ENCODE results near the gene KRT33A.
A peak's percentile ranks its signal among the peaks of the same experiment; 100 is the strongest.

Gene KRT33A

GRCh38 chr17:41327411-41328120 lies 23.1 kb downstream of the KRT33A start:
- DNase-seq: no peak

GRCh38 chr17:41326173-41327145 lies 24.2 kb downstream of the KRT33A start:
- no peak for DNase-seq

DNA sequence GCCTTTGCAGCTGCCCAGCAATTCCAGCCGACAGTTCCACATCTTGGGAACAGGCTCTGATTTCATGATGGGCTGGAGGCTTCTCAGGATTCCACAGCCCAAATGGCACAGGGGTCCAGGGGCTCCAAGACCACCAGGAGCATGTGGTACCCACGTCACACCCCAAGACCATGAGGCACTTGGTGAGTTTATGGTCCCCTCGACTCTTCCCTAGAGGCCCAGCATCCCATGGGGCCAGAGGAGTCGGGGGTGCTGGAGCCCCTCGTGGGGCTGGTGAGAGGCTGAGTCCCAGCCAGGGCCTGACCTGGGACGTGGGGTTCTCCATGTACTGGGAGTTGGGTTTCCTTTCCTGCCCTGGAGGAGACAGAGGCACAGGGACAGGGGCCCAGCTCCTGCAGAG lies 25.0 kb downstream of the KRT33A start:
- no peak for DNase-seq

DNA sequence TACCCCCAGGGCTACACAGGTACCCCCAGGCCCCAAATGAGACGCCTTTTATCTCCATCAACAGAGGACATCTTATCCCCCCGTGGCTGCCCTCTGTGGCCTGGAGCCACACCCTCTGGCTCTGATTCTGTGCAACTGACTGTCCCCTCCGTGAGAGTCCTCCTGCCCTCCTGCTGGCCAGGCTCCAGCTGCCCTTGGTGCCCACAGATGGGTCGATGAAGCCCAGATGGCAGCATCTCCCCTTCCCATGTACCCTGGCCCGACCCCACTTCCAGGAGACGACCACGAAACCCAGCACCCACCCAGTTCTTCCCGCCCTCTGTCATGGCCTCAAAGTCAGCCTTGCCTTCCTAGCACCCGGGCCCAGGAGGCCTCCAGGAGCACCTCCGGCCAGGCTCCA lies 25.5 kb downstream of the KRT33A start:
- DNase-seq: no peak

GRCh38 chr17:41324180-41325075 lies 26.2 kb downstream of the KRT33A start:
- no peak for DNase-seq

- no peak for DNase-seq
Measured at GRCh38 chr17:41322903-41323895, 27.4 kb downstream of the KRT33A start.

GRCh38 chr17:41322094-41322902 lies 28.3 kb downstream of the KRT33A start:
- peak; percentile 22 for DNase-seq

DNA sequence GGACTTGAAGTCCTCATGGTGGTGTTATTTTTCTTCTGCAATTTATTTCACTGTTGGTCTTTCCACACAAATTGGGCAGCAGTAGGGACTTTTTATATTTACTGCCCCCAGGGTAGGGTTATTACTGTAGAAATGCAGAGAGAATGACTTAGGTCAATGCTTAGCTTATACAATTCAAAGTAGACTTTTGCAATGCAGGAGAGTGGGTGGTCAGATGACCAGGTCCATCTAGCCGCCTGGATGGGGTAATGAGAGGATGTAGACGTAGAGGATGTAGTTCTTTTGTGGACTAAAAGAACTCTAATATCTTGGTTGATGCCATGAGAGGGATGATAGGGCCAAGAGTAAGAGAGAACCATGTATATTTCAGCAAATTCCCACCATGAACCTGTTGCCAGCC lies 32.4 kb downstream of the KRT33A start:
- no peak for DNase-seq

DNA sequence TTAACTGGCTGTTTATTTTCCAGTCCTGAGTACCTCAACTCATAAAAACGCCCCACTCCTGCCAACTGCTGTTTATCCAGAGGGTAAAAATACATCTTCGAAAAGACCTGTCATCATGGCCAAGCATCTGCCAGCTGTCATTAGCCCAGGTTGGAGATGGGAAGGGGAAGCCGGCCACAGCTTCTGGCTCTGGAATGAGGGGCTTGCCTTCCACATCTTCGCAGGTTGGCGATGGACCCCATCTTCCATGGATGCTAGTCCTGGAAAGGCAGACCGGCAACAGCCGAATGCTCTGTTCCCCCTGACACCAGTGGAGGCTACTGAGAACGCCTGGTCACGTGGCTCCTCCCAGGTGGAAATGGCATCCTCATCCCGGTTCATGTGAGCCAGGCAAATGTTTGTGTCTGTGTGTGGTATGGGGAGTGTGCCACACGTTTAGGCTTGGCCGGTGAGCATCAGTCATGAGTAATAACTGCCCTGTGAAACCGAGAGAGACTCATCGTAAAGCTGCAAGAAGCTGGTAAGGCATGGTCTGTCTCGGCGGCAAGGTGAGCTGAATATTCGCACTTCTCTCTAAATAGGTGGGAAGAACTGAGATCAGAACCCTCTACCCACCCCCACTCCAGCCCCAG lies 34.7 kb downstream of the KRT33A start:
- DNase-seq: no peak

- DNase-seq: no peak
Measured at GRCh38 chr17:41315204-41315794, 35.3 kb downstream of the KRT33A start, which contains the start of gene KRTAP17-1. TSS of gene KRTAP17-1 (minus strand) at chr17:41315710. CDS start at chr17:41315650, 60 bp downstream.

GRCh38 chr17:41311111-41311510 lies 39.5 kb downstream of the KRT33A start:
- DNase-seq: no peak

GRCh38 chr17:41308918-41309359 lies 41.7 kb downstream of the KRT33A start, which contains the start of gene KRTAP16-1:
TSS of gene KRTAP16-1 (minus strand) at chr17:41309309. CDS start at chr17:41309253, 56 bp downstream.
- DNase-seq: no peak

DNA sequence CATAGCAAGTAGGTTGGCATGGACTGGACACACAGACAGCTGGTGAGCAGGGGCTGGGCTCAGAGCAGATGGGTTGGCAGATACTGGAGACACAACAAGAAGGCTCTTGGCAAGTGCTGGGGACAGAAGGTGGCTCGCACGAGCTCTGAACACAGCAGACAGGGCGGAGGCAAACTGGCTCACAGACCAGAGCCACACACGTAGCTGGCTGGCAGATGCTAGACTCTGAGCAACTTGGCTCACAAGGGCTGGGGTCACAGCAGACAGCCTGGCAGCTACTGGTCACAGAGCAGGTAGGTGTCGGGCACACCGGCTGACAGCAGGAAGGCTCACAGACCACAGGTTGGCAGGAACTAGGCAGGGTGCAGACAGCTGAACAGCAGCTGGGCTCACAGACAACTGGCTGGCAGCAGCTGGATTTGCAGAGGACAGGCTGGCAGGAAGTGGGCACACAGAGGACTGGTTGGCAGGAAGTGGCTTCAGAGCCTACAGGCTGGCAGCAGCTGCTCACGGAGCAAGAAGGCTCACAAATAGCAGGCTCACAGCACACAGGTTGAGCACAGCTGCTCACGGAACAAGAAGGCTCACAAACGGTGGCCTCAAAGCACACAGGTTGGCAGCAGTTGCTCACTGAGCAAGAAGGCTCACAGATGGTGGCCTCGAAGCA lies 42.2 kb downstream of the KRT33A start:
- peak; percentile 89 for DNase-seq

DNA sequence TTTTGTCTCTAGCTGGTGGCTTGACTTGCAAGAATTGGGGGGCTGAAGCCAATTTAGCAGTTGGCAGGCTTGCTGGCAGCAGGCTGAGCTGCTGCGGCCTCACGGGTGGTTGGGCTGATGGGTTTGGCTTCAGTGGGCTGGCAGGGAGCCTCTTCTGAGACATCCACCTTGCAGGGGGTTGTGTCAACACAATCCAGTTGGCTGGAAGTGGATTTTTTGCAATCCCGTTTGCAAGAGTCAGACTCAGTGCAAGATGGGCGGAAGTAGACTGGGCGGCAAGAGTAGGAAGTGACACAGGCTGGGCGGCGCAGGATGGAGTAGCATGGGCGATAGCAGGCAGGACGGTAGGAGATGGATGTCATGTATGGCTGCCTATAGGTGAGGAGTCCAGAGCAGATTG lies 43.0 kb downstream of the KRT33A start:
- peak; percentile 74 for DNase-seq

DNA sequence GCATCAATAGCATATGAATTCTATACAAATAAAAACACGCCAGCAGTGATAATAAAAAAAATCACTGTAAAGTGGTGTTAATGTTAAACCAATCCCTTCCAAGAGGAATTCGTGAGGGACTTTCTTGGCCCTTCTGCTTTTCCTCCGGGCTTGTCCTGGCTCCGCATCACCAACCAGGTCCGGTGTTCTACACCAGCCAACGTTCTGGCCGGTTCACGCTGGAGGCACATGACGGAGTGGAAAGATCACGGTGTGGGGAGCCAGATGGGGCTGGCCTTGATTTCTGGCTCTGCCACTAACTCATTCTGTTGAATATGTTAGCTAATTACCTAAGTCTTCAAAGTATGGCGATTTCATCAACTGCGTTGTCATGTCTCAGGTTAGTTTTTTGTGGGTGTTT lies 46.5 kb downstream of the KRT33A start:
- DNase-seq: no peak

DNA sequence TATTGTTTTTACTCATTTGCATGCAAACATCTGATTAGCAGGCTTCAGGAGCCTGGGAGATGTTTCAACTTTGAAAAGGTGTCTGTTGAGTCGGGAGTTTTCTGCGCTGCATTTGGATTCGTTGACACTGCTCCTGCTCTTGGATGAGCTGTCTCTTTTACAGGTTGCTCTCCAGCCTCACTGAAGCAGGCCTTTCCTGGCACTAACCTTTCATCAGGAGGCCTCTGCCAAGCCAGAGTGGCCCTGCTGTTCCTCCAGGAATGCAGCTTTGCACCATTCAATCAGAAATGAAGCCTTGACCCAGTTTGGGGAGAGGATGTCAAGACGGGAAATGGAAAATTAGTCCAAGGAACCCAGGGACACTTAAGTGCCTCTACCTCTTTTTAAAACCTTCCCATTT lies 47.6 kb downstream of the KRT33A start:
- DNase-seq: no peak

DNA sequence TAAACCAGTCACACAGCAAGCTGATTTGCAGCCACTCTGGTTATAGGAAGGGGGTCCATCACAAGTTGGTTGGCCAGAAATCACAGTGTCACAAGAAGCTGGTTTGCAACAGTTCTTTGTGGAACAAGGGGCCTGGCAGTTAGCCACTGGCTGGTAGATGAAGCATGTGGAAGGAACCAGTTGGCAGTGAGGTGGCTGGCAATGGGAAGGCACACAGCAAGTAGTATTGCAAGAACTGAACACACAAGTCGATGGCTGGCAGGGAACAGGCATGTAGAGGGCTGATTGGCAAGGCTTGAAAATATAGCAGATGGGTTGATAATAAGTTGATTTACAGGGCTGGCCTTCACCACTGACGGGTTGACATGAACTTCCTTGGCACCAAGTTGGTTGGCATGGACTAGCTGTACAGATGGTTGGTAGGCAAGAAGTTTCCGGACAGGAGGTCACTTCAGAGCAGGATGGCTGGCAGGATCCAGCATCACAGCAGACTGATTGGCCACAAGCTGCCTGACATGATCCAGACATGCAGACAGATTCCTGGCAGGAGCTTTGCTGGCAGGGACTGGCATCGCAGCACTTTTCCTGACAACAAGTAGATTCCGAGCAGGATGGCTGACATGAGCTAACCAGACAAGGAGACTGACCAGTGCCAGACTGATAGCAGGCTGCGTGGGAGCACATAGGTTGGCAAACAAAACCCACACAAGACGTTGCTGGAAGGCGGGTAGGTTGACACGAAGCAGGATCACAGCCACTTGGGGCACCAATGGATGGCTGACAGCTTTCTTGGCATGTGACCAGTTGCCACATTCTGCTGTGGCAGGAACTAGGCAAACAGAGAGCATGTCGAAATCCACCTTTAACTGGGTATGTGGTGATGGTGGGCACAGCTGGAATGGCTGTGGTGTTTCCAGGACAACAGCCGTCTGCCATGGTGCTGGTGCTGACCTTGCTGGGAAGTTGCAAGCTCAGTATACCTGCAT lies 48.4 kb downstream of the KRT33A start, which contains the start of gene KRTAP29-1:
TSS of gene KRTAP29-1 (minus strand) at position 936 of the 986 bp plus-strand sequence. CDS start at position 936, 0 bp downstream.
- peak; percentile 23 for DNase-seq
